ENCODE results near the gene DDRGK1. TPM values are rescaled to one million over a fixed set of nuclear protein-coding genes. Genes with fewer than 3 reads are reported as not detected.

DDRGK1 gene
- total and polyA plus RNA-seq, 8 donors, result 42.0 to 52.8 (median 48.1) TPM

GRCh38 chr20:3171391-3172125 lies 32.9 kb downstream of the DDRGK1 start:
- H3K36me3 ChIP-seq, result no peaks in the 10 kb centered on the region
- ATAC-seq, result no peak
- H3K27ac ChIP-seq, result no peak overlapping the region
- H3K4me3 ChIP-seq, result no peak overlapping the region
- H3K4me1 ChIP-seq, result peaks cover 8 to 16% (median 13%) of the 10 kb centered on the region in 3 donors
- H3K27me3 ChIP-seq, result no peaks in the 10 kb centered on the region
- TF ChIP-seq, protein P1, sequence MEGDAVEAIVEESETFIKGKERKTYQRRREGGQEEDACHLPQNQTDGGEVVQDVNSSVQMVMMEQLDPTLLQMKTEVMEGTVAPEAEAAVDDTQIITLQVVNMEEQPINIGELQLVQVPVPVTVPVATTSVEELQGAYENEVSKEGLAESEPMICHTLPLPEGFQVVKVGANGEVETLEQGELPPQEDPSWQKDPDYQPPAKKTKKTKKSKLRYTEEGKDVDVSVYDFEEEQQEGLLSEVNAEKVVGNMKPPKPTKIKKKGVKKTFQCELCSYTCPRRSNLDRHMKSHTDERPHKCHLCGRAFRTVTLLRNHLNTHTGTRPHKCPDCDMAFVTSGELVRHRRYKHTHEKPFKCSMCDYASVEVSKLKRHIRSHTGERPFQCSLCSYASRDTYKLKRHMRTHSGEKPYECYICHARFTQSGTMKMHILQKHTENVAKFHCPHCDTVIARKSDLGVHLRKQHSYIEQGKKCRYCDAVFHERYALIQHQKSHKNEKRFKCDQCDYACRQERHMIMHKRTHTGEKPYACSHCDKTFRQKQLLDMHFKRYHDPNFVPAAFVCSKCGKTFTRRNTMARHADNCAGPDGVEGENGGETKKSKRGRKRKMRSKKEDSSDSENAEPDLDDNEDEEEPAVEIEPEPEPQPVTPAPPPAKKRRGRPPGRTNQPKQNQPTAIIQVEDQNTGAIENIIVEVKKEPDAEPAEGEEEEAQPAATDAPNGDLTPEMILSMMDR (IDR thresholded peaks at IDR 0.05), result no peak
- WGBS, 2 donors, result 79 to 83% methylated on average over 14 of the region's 14 CpGs
- FAIRE-seq, result no peak
- intact Hi-C loops (cut with DNase I), result loop anchor here in 1 of 3 donors (10.0 kb wide), 1 partner anchor 57 kb away; no protein-coding TSS in a partner anchor
- no peak for DNase-seq
- H3K9me3 ChIP-seq, result no peaks in the 10 kb centered on the region

GRCh38 chr20:3168829-3169590 lies 35.5 kb downstream of the DDRGK1 start:
- 51 to 52% methylated on average over 7 of the region's 7 CpGs for WGBS, 2 donors
- peaks cover 4 to 8% (median 5%) of the 10 kb centered on the region in 3 donors for H3K4me1 ChIP-seq
- FAIRE-seq (no peak), ATAC-seq (no peak), DNase-seq (no peak)
- H3K27ac ChIP-seq, result peak overlapping the region; percentile 32 to 59 (median 48)
- intact Hi-C loops (cut with DNase I), result no loop called here
- H3K36me3 ChIP-seq, result no peaks in the 10 kb centered on the region
- peak overlapping the region in 3 of 4 donors; percentile 40 to 72 (median 64) for H3K4me3 ChIP-seq
- H3K9me3 ChIP-seq, result no peaks in the 10 kb centered on the region
- no peaks in the 10 kb centered on the region for H3K27me3 ChIP-seq
- TF ChIP-seq, protein P1 (IDR thresholded peaks at IDR 0.05), result no peak

DNA sequence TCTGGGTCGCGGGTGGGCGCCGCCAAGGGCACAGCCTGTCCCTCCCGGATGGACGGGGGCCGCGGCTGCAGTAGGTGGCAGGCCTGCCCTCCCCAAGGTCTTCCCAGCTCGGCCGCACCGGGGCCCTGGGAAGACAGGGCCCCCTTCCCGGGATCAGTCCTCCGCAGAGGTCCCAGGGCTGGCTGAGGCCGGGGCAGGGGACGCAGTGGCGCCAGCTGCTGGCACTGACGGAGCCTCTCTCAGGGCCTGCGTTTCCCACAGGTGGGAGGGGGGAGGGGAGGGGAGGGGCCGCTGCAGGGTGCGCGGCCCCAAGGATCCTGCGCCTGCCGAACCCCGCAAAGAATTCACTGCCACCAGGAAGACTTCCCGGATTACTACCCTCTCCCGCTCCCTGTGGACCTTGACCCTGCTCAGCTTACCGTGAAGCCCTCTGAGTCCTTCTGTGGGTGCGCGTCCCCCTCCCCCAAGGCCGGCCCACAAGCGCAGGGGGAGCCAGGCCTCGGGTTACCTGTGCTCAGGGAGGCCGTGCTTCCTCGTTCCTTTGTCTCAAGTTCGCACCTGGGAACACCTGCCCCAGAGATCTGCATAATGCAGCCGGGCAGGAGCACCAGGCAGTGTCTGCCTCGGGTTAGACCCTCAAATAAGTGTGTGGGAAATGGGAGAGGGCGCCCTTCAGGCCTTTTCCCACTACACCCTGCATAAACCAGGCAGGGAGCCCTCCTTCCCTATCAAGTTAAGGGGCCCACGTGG lies 36.2 kb downstream of the DDRGK1 start:
- TF ChIP-seq, protein P1 (IDR thresholded peaks at IDR 0.05), result no peak
- no peaks in the 10 kb centered on the region for H3K27me3 ChIP-seq
- peak overlapping the region; percentile 37 to 59 (median 55) for H3K27ac ChIP-seq
- DNase-seq (peak; percentile 70 to 90 (median 78)), FAIRE-seq (no peak), ATAC-seq (peak; percentile 80 to 86 (median 84))
- peak overlapping the region; percentile 31 to 72 (median 52) for H3K4me3 ChIP-seq
- WGBS, 2 donors, result 7 to 15% methylated on average over 31 to 39 of the region's 39 CpGs
- no peaks in the 10 kb centered on the region for H3K36me3 ChIP-seq
- intact Hi-C loops (cut with DNase I), result no loop called here
- H3K9me3 ChIP-seq, result no peaks in the 10 kb centered on the region
- peaks cover 4 to 8% (median 5%) of the 10 kb centered on the region in 3 donors for H3K4me1 ChIP-seq

DNA sequence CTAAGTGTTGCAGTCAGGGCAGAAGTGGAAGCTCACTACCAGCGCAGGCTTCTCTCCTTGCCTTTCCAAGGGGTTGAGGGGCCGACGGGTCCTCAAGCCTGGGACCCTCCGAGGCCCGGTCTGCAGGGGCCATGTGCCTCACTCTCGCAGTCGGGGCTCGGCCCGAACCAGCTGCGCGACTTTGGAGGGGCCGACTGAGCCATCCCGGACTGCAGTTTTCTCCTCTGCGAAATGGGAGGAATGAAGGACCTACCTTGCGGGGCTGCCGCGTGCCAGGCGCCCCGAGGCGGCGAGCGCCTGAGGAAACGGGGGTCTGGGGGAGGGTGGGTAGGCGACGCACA lies 36.8 kb downstream of the DDRGK1 start:
- DNase-seq (peak in 1 of 6 donors; percentile 45), ATAC-seq (peak; percentile 5 to 19 (median 8)), FAIRE-seq (no peak)
- H3K36me3 ChIP-seq, result no peaks in the 10 kb centered on the region
- H3K4me1 ChIP-seq, result peaks cover 4 to 8% (median 5%) of the 10 kb centered on the region in 3 donors
- H3K27ac ChIP-seq, result peak overlapping the region; percentile 37 to 59 (median 55)
- peak overlapping the region; percentile 31 to 72 (median 52) for H3K4me3 ChIP-seq
- TF ChIP-seq, protein P1 (IDR thresholded peaks at IDR 0.05), result no peak
- intact Hi-C loops (cut with DNase I), result no loop called here
- H3K27me3 ChIP-seq, result no peaks in the 10 kb centered on the region
- no peaks in the 10 kb centered on the region for H3K9me3 ChIP-seq
- WGBS, 2 donors, result 12 to 14% methylated on average over 25 of the region's 25 CpGs
